Upper lobe of left lung (tissue), 6 donors: Measurements from ENCODE around the gene OR4D1. TPM values are rescaled to one million over a fixed set of nuclear protein-coding genes. Genes with fewer than 3 reads are reported as not detected.

Experiments
- ATAC-seq, 2 donors: fragments of 200-7000 bp; cut with Tn5 transposase; one replicate each; pipeline ENCODE4 v1.9.1; 2022; ENCODE audit warnings: mild to moderate bottlenecking in 2 of 2, moderate library complexity in 2 of 2; ENCODE audit not compliant: low FRiP score in 2 of 2
- DNase-seq, 2 donors: peaks; one replicate each; pipeline ENCODE4 v3.0.0-alpha.2; 2019 to 2020
- H3K27ac ChIP-seq, 4 donors: fragments of 200-600 bp; sonication (generic); one replicate each; pipeline ENCODE4 v1.5.1; 2016 to 2019
- H3K27me3 ChIP-seq, 4 donors: fragments of 200-600 bp; sonication (generic); one replicate each; pipeline ENCODE4 v1.5.1; 2017 to 2019
- H3K36me3 ChIP-seq, 4 donors: fragments of 200-600 bp; sonication (generic); one replicate each; pipeline ENCODE4 v1.5.1; 2016 to 2019
- H3K4me1 ChIP-seq, 4 donors: fragments of 200-600 bp; sonication (generic); one replicate each; pipeline ENCODE4 v1.5.1; 2018 to 2019
- H3K4me3 ChIP-seq, 4 donors: fragments of 200-600 bp; sonication (generic); one replicate each; pipeline ENCODE4 v1.5.1; 2017 to 2019; ENCODE audit warnings: mild to moderate bottlenecking in 2 of 4, moderate library complexity in 1 of 4
- H3K9me3 ChIP-seq, 4 donors: fragments of 200-600 bp; sonication (generic); one replicate each; pipeline ENCODE4 v1.5.1; 2018 to 2019
- CTCF ChIP-seq, 6 experiments: fragments of 450-650 bp in 4 of 6; fragments of 200-600 bp in 2 of 6; sonication (generic) in 2 of 6; IDR thresholded peaks; one replicate each; pipeline ENCODE4 v1.5.1; 2016 to 2019; ENCODE audit warnings: antibody characterized with exemption in 6 of 6
- EP300 ChIP-seq, 4 donors: sonication (generic); formaldehyde crosslinking; IDR thresholded peaks; one replicate each; pipeline ENCODE4 v1.5.1; 2017; ENCODE audit warnings: antibody characterized with exemption in 4 of 4, control low read depth in 2 of 4
- POLR2A ChIP-seq, 4 donors: fragments of 450-650 bp; IDR thresholded peaks; one replicate each; pipeline ENCODE4 v1.5.1; 2016 to 2017; ENCODE audit warnings: antibody characterized with exemption in 4 of 4, mild to moderate bottlenecking in 2 of 4
- POLR2AphosphoS5 ChIP-seq, 2 donors: sonication (generic); formaldehyde crosslinking; IDR thresholded peaks; one replicate each; pipeline ENCODE4 v1.5.1; 2017; ENCODE audit warnings: antibody characterized with exemption in 2 of 2
- WGBS, 2 donors: methylation state at CpG; one replicate each; pipeline ENCODE4 v1.1.5; 2017 to 2018; 5-methylcytosine and 5-hydroxymethylcytosine counted together
- total RNA-seq, 6 donors: library from RNA; depleted of rRNA in 4 of 6; stranded (reverse); fragments of >200 nt in 4 of 6; gene quantifications; one replicate each; pipeline versions ENCODE4 v1.1.0 to v1.2.1, GENCODE V29; 2016 to 2021
- donor health status: DM: no; HTN: no; CAD: no; lungs with moderate emphysema.
- donor health status: DM: no; HTN: yes; CAD: no; lungs with severe emphysema.

The OR4D1 gene
- total RNA-seq, 6 donors from 2014 or later = not detected

- Histone ChIP-seq H3K27me3 (no peaks in the 10 kb centered on the region), H3K4me3 (no peak overlapping the region), H3K9me3 (no peaks in the 10 kb centered on the region), H3K4me1 (peaks cover 0 to 9% (median 3%) of the 10 kb centered on the region in 4 donors), H3K36me3 (no peaks in the 10 kb centered on the region), H3K27ac (no peak overlapping the region)
- DNase-seq (no peak), ATAC-seq (no peak)
- TF ChIP-seq POLR2AphosphoS5 (IDR thresholded peaks at IDR 0.05) = no peak
- WGBS, 2 donors = 83 to 89% methylated on average over 1 to 4 of the region's 4 CpGs
Measured at GRCh38 chr17:58186591-58186990, 38.4 kb downstream of the OR4D1 start.

- Histone ChIP-seq H3K27me3 (no peaks in the 10 kb centered on the region), H3K36me3 (no peaks in the 10 kb centered on the region), H3K27ac (no peak overlapping the region), H3K4me1 (peaks cover 0 to 9% (median 3%) of the 10 kb centered on the region in 4 donors), H3K9me3 (no peaks in the 10 kb centered on the region), H3K4me3 (no peak overlapping the region)
- no peak for ATAC-seq
- no peak for DNase-seq
- TF ChIP-seq POLR2A (IDR thresholded peaks at IDR 0.05) = no peak
- no peak for TF ChIP-seq EP300 (IDR thresholded peaks at IDR 0.05)
- TF ChIP-seq CTCF (IDR thresholded peaks at IDR 0.05) = no peak
- WGBS, 2 donors = 95 to 96% methylated on average over 6 of the region's 6 CpGs
Measured at GRCh38 chr17:58187063-58187462, 38.9 kb downstream of the OR4D1 start.

- H3K9me3 ChIP-seq = no peaks in the 10 kb centered on the region
- DNase-seq = no peak
- H3K36me3 ChIP-seq = no peaks in the 10 kb centered on the region
- peaks cover 0 to 9% (median 3%) of the 10 kb centered on the region in 4 donors for H3K4me1 ChIP-seq
- H3K27me3 ChIP-seq = no peaks in the 10 kb centered on the region
- TF ChIP-seq POLR2AphosphoS5 (IDR thresholded peaks at IDR 0.05) (no peak), EP300 (IDR thresholded peaks at IDR 0.05) (no peak), POLR2A (IDR thresholded peaks at IDR 0.05) (no peak), CTCF (IDR thresholded peaks at IDR 0.05) (no peak)
- 46 to 57% methylated on average over 7 of the region's 7 CpGs for WGBS, 2 donors
- H3K4me3 ChIP-seq = no peak overlapping the region
- no peak for ATAC-seq
- H3K27ac ChIP-seq = no peak overlapping the region
Measured at GRCh38 chr17:58187675-58188074, 39.5 kb downstream of the OR4D1 start.

- ATAC-seq = peak; percentile 70 to 73
- 46 to 55% methylated on average over 5 to 11 of the region's 11 CpGs for WGBS, 2 donors
- H3K36me3 ChIP-seq = no peaks in the 10 kb centered on the region
- no peak for TF ChIP-seq EP300 (IDR thresholded peaks at IDR 0.05)
- TF ChIP-seq POLR2A (IDR thresholded peaks at IDR 0.05) = no peak
- TF ChIP-seq CTCF (IDR thresholded peaks at IDR 0.05) = no peak
- no peak for TF ChIP-seq POLR2AphosphoS5 (IDR thresholded peaks at IDR 0.05)
- no peak overlapping the region for H3K4me3 ChIP-seq
- H3K4me1 ChIP-seq = peaks cover 0 to 9% (median 3%) of the 10 kb centered on the region in 4 donors
- no peaks in the 10 kb centered on the region for H3K27me3 ChIP-seq
- no peak overlapping the region for H3K27ac ChIP-seq
- no peaks in the 10 kb centered on the region for H3K9me3 ChIP-seq
- peak in 1 of 2 donors; percentile 87 for DNase-seq
Measured at GRCh38 chr17:58189436-58190146, 41.4 kb downstream of the OR4D1 start.

- no peaks in the 10 kb centered on the region for H3K9me3 ChIP-seq
- WGBS, 2 donors = 45 to 52% methylated on average over 12 to 14 of the region's 14 CpGs
- DNase-seq = no peak
- ATAC-seq = no peak
- no peaks in the 10 kb centered on the region for H3K36me3 ChIP-seq
- H3K4me3 ChIP-seq = no peak overlapping the region
- no peak overlapping the region for H3K27ac ChIP-seq
- peaks cover 0 to 9% (median 3%) of the 10 kb centered on the region in 4 donors for H3K4me1 ChIP-seq
- TF ChIP-seq POLR2A (IDR thresholded peaks at IDR 0.05) = no peak
- no peak for TF ChIP-seq POLR2AphosphoS5 (IDR thresholded peaks at IDR 0.05)
- TF ChIP-seq CTCF (IDR thresholded peaks at IDR 0.05) = no peak
- no peak for TF ChIP-seq EP300 (IDR thresholded peaks at IDR 0.05)
- no peaks in the 10 kb centered on the region for H3K27me3 ChIP-seq
Measured at GRCh38 chr17:58191241-58191896, 43.2 kb downstream of the OR4D1 start.
